Activated T-helper 1 cell treated with anti-CD3 and anti-CD28 coated beads, Interleukin-12 subunit alpha, Interleukin-12 subunit beta, Interleukin-2, Interleukin-4 antibody, amounts not matched to agents 30 ng/mL and 10 ng/mL and 1 ng/mL, durations not matched to agents 14 hours and 24 hours and 36 hours (primary cell): ENCODE measurements around the gene UHMK1. TPM values are rescaled to one million over a fixed set of nuclear protein-coding genes. Genes with fewer than 3 reads are reported as not detected.
A peak's percentile ranks its signal among the peaks of the same experiment; 100 is the strongest.
"Not testable (repeated sequence)": the region's sequence is repeated elsewhere in the genome, so short reads cannot be mapped to it uniquely, and the experiment has no call there.

Source experiments
- DNase-seq: peaks from one replicate; pipeline ENCODE4 v3.0.0; 2021; ENCODE audit warnings: low spot score
- H3K27ac Mint-ChIP-seq: one replicate; pipeline ENCODE4 v1.8.0; 2021; ENCODE audit warnings: mild to moderate bottlenecking, mixed read lengths
- H3K27me3 Mint-ChIP-seq: one replicate; pipeline ENCODE4 v1.8.0; 2022; ENCODE audit warnings: mild to moderate bottlenecking, moderate library complexity, mixed read lengths; ENCODE audit not compliant: insufficient read depth
- H3K36me3 Mint-ChIP-seq: one replicate; pipeline ENCODE4 v1.8.0; 2021; ENCODE audit warnings: low read depth, mixed read lengths
- H3K4me1 Mint-ChIP-seq: one replicate; pipeline ENCODE4 v1.8.0; 2021; ENCODE audit warnings: low read depth, mixed read lengths
- H3K4me3 Mint-ChIP-seq: one replicate; pipeline ENCODE4 v1.8.0; 2021; ENCODE audit warnings: mild to moderate bottlenecking, moderate library complexity, mixed read lengths
- H3K9me3 Mint-ChIP-seq: one replicate; pipeline ENCODE4 v1.8.0; 2021; ENCODE audit warnings: mixed read lengths
- intact Hi-C: fragments of 100-400 bp; cut with micrococcal nuclease; formaldehyde crosslinking; loops from one replicate; pipeline ENCODE4 v1.15.1; 2024
- total RNA-seq: library from RNA; stranded (reverse); gene quantifications from 2 replicates; pipeline ENCODE4 v1.2.3, GENCODE V29; 2022

The UHMK1 gene
- total RNA-seq, 1 donor from 2014 or later = 59.6 TPM

DNA sequence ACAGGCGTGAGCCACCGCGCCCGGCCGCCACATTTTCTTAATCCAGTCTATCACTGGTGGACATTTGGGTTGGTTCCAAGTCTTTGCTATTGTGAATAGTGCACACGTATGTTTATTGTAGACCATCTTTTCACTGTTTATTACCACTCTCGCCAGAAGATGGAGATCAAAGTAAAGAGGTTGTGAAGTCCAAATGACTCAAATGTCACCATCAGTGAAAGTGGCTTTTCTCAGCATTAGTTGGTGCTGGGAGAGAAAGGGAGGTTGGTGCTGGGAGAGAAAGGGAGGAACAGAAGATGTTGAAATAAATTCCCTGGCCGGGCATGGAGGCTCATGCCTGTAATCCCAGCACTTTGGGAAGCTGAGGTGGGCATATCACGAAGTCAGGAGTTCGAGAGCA is 10.4 kb upstream of the UHMK1 start:
- Mint-ChIP-seq H3K27ac (no peak overlapping the region), H3K4me3 (no peak overlapping the region), H3K36me3 (no peaks in the 10 kb centered on the region), H3K27me3 (peaks cover 12% of the 10 kb centered on the region), H3K9me3 (no peaks in the 10 kb centered on the region), H3K4me1 (no peaks in the 10 kb centered on the region)
- intact Hi-C loops = no loop called here
- no peak for DNase-seq

DNA sequence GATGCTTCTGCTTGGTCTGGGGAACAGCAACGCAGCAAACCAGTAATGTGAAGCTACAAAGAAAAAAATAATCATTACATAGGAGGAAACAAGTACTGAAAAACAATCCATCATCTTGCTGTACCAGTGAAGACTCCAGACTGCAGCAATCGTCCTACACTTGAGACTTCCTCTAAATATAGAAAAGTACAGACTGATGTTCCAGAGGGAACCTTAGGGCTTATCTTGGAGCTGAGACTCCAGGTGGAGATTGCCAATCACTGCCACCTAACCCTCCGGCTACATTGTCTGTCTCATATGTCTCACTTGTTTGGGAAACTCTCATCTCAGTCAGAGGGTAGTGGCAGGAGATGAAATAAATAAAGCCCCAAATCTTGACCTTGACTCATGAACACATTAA is 9.4 kb upstream of the UHMK1 start:
- intact Hi-C loops = no loop called here
- Mint-ChIP-seq H3K27ac (no peak overlapping the region), H3K36me3 (no peaks in the 10 kb centered on the region), H3K9me3 (no peaks in the 10 kb centered on the region), H3K4me1 (no peaks in the 10 kb centered on the region), H3K27me3 (peaks cover 12% of the 10 kb centered on the region), H3K4me3 (no peak overlapping the region)
- no peak for DNase-seq

DNA sequence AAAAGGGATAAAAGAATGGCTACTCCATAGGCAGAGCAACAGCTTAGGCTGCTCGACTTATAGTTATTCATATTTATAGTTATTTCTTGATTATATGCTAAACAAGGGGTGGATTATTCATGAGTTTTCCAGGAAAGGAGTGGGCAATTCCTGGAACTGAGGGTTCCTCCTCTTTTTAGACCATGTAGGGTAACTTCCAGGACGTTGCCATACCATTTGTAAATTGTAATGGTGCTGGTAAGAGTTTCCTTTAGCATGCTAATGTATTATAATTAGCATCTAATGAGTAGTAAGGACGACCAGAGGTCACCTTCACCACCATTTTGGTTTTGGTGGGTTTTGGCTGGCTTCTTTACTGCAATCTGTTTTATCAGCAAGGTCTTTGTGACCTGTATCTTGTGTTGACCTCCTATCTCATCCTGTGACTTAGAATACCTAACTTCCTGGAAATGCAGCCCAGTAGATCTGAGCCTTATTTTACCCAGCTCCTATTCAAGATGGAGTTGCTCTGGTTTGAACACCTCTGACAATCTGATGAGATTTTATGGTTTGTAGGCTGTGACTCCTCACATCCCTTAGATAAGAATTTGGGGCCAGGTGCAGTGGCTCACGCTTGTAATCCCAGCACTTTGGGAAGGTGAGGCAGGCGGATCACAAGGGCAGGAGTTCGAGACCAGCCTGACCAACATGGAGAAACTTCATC is 1.9 kb upstream of the UHMK1 start:
- H3K9me3 Mint-ChIP-seq, DNase-seq, H3K27me3 Mint-ChIP-seq, H3K4me3 Mint-ChIP-seq: not testable (repeated sequence)
- peak overlapping the region; percentile 44 for H3K27ac Mint-ChIP-seq
- peaks cover 29% of the 10 kb centered on the region for H3K4me1 Mint-ChIP-seq
- intact Hi-C loops = loop anchor here (2.0 to 5.0 kb wide), 2 partner anchors 297 to 825 kb away; partner anchors contain the start of genes HSD17B7 and NUF2
- H3K36me3 Mint-ChIP-seq = peaks cover 13% of the 10 kb centered on the region

DNA sequence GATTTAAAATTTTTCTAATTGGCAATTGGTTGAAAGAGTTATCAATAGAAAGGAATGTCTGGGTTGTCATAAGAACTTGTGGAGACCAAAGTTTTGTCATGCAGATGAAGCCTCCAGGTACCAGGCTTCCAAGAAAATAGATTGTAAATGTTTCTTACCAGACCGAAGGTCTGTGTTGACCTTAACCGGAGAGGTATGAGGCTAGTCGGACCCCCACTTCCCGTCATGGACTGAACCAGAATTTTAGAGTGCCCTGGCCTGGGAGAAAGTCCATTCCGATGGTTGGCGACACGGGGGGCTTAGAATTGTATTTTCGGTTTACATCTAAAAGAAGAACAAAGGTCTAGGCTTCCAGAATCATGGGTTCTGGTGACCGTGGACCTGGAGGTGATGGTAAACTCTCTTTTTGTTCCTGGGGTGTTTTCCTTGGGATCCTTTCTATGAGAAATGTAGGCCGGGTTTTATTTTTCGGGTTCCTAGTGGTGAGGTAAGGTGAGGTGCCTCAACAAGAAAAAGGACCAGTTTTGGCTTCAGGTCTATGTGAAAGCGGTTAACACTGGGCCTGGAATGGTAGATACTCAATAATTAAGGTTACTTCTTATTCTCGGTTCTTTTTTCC is 405 bp upstream of the UHMK1 start:
- Mint-ChIP-seq H3K4me1 (peaks cover 33% of the 10 kb centered on the region), H3K9me3 (peaks cover 3% of the 10 kb centered on the region), H3K4me3 (peak overlapping the region; percentile 99), H3K27me3 (no peaks in the 10 kb centered on the region), H3K27ac (peak overlapping the region; percentile 86), H3K36me3 (peaks cover 16% of the 10 kb centered on the region)
- DNase-seq = no peak
- intact Hi-C loops = loop anchor here (1.0 to 5.0 kb wide), 4 partner anchors 64 to 824 kb away; partner anchors contain the start of genes HSD17B7, NOS1AP, NUF2 and UAP1

DNA sequence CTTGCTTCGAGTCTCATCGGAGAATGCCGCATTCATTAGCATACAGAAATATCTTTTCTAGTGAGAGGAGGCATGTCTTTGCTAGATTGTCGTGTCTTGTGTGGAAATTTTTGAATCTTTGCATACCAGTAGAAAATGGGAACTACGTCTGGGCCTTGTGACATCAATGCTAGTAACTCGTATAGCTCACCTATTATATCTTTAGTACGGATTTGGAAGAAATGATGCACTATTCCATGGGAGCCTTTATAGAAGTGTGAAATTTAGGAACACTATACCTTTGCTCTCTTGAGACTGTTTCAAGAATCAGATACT is 835 bp downstream of the UHMK1 start:
- Mint-ChIP-seq H3K4me1 (peaks cover 38% of the 10 kb centered on the region), H3K27me3 (no peaks in the 10 kb centered on the region)

DNA sequence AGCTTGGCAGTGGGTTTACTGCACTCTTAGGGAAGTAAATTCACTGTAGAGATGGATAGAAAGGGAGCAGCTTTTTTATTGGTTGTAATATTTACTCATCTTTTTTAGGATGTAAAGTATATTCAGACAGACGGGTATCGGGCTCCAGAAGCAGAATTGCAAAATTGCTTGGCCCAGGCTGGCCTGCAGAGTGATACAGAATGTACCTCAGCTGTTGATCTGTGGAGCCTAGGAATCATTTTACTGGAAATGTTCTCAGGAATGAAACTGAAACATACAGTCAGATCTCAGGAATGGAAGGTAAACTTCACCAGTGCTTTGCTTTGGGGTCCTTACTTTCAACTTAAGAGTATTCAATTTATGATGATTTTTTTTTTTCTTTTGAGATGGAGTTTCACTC is 3.2 kb downstream of the UHMK1 start:
- Mint-ChIP-seq H3K27ac (no peak overlapping the region), H3K36me3 (peaks cover 28% of the 10 kb centered on the region), H3K4me1 (peaks cover 38% of the 10 kb centered on the region), H3K9me3 (peaks cover 3% of the 10 kb centered on the region), H3K4me3 (no peak overlapping the region), H3K27me3 (no peaks in the 10 kb centered on the region)
- intact Hi-C loops = no loop called here
- DNase-seq = no peak

More for the DNA sequence above, 835 bp downstream of the UHMK1 start:
- Mint-ChIP-seq H3K4me3 (peak overlapping the region; percentile 99), H3K27ac (peak overlapping the region; percentile 93), H3K9me3 (peaks cover 3% of the 10 kb centered on the region), H3K36me3 (peaks cover 23% of the 10 kb centered on the region)
- intact Hi-C loops = loop anchor here (1.0 to 5.0 kb wide), 2 partner anchors 294 to 442 kb away; partner anchors contain the start of gene HSD17B7
- DNase-seq = no peak

DNA sequence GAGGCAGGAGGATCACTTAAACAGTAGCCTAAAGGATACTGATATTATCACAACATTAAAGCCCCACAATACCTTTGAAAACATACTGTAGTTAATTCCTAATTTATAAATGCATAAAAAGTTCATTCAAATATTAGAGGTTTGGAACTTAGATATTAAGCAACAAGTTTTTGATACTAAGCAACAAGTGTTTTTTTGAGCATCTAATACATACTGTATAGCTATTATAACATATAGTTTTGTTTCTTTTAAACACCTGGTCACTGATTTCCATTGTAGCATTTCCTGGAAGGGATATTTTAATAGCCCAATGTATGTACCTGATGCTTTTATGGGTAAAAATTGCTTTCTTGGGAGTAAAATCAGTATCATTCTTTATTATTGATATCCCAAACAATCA is 4.5 kb downstream of the UHMK1 start:
- Mint-ChIP-seq H3K27ac (no peak overlapping the region), H3K4me3 (no peak overlapping the region), H3K9me3 (no peaks in the 10 kb centered on the region), H3K4me1 (peaks cover 34% of the 10 kb centered on the region), H3K27me3 (no peaks in the 10 kb centered on the region), H3K36me3 (peaks cover 39% of the 10 kb centered on the region)
- intact Hi-C loops = no loop called here
- no peak for DNase-seq

DNA sequence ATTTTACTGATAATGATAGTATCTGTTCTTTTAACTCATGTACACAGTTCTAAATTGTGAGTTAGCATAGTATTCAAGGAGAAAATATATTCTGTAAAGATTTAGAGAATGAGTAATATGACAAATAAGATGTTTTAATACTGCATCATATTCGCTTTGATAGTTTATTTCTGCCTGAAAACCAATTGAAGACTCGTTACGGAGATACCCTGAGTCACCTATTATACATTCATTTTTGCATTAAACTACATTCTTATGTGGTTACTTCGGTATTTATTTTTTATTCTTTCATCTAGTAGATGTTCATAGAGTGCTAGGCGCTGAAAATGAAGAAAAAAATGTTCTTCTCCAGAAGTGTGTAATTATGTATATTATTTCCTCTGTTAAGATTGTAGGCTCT is 5.3 kb downstream of the UHMK1 start:
- DNase-seq = no peak
- Mint-ChIP-seq H3K36me3 (peaks cover 39% of the 10 kb centered on the region), H3K27me3 (no peaks in the 10 kb centered on the region), H3K4me1 (peaks cover 29% of the 10 kb centered on the region), H3K4me3 (no peak overlapping the region), H3K9me3 (no peaks in the 10 kb centered on the region), H3K27ac (no peak overlapping the region)
- intact Hi-C loops = no loop called here

DNA sequence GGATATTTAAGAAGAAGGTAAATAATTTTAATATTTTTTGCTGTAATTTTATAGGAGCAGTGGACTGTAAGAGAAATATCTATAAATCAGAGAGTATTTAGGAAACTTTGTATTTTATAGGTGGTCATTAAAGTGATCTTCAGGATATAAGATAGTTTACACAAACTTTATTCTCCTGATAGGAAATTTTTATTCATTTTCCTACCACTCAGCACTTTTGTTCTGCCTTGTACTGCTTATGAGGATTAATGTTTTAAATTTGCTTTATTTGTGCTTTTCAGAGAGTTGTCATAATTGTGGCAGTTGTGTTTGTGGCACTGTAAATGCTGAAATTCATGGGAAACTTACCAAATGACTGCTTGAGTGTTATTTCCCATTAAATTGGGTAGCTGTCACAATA is 29.7 kb downstream of the UHMK1 start:
- H3K36me3 Mint-ChIP-seq = peaks cover 35% of the 10 kb centered on the region
- no peaks in the 10 kb centered on the region for H3K9me3 Mint-ChIP-seq
- DNase-seq = no peak
- H3K4me3 Mint-ChIP-seq = no peak overlapping the region
- no peaks in the 10 kb centered on the region for H3K27me3 Mint-ChIP-seq
- no peaks in the 10 kb centered on the region for H3K4me1 Mint-ChIP-seq
- intact Hi-C loops = no loop called here
- H3K27ac Mint-ChIP-seq = no peak overlapping the region

DNA sequence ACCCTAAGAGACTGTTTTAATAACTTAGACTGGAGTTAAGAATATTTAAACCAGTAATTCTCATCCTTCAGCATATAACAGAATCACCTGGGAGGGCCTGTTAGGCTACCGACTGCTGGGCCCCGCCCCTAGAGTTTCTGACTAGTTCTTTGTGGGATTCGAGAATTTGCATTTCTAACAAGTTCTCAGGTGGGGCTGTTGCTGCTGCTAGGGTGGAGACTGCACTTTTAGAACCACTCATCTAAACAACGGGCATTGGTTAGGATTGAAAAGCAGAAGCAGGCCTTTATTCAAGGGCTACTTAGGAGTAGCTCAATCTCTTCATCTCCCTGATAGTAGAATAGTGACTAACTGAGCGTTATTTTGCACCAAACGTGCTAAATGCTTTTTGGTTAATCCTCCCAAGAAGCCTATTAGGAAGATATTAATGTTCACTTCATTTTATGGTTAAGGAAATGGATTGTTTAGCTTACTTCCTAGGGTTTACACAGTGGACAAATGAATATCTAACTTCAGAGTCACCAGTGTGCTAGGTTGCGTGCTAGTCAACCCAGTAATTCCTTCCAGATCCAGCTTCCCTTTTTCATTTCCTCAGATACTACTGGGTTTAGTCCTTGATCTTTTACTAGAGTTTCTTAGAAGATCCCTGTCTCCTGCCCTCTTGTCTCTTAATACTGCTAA is 32.8 kb downstream of the UHMK1 start:
- no peaks in the 10 kb centered on the region for H3K9me3 Mint-ChIP-seq
- H3K27ac Mint-ChIP-seq = no peak overlapping the region
- no peaks in the 10 kb centered on the region for H3K4me1 Mint-ChIP-seq
- no peak overlapping the region for H3K4me3 Mint-ChIP-seq
- intact Hi-C loops = no loop called here
- no peak for DNase-seq
- H3K27me3 Mint-ChIP-seq = no peaks in the 10 kb centered on the region
- H3K36me3 Mint-ChIP-seq = peaks cover 22% of the 10 kb centered on the region

DNA sequence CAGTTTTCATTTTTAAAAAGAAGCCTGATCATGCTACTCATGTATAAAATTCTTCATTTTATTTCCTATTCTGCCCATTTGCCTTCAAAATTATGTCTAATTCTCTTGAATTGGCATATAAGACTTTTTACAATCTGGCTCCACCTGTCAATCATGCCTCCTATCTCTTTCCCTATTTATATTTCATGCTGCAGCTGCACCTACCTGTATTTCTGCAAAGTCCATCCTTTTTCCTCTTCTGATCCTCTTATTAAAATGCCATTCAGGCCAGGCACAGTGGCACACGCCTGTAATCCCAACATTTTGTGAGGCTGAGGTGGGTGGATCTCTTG is 33.3 kb downstream of the UHMK1 start:
- H3K4me1 Mint-ChIP-seq = no peaks in the 10 kb centered on the region
- intact Hi-C loops = no loop called here
- no peaks in the 10 kb centered on the region for H3K9me3 Mint-ChIP-seq
- H3K27me3 Mint-ChIP-seq = no peaks in the 10 kb centered on the region
- H3K27ac Mint-ChIP-seq = no peak overlapping the region
- H3K4me3 Mint-ChIP-seq = no peak overlapping the region
- no peak for DNase-seq
- peaks cover 21% of the 10 kb centered on the region for H3K36me3 Mint-ChIP-seq

DNA sequence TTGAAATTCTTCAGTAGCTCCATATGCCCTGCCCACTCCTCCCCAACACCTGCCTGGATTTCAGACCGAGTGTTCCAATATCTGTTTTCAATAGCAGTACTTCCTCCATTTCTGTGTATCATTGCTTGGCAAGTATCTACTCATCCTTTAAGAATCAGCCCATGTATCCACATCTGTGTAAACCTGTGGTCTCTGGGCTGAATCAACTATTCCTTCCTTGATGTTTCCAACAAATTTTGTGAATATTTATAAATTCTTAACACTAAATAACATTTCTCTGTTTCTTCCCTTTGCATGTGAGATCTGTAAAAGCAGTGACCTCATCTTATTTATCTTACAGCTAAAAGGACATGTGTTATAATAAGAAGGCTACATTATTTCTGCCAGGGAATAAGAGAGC is 37.9 kb downstream of the UHMK1 start:
- H3K27ac Mint-ChIP-seq = no peak overlapping the region
- intact Hi-C loops = no loop called here
- peaks cover 6% of the 10 kb centered on the region for H3K4me1 Mint-ChIP-seq
- no peak for DNase-seq
- H3K27me3 Mint-ChIP-seq = no peaks in the 10 kb centered on the region
- H3K9me3 Mint-ChIP-seq = no peaks in the 10 kb centered on the region
- H3K4me3 Mint-ChIP-seq = no peak overlapping the region
- H3K36me3 Mint-ChIP-seq = peaks cover 9% of the 10 kb centered on the region

DNA sequence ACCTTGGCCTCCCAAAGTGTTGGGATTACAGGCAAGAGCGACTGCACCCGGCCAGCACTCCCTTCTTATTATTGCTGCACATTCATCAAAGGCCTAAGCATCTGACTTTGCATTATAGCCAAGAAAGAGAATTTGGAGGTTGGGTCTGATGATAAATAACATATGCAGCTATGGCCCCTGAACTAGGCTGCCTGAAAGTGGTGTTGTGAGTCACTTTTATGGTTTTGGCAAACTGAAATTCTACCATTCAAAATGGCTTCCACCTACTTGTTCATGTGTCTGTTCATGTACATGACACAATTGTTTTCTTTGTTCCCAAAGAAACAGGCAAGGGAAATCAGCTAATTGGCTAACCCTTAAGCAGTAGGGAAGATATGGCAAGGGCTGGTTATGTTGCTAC is 38.9 kb downstream of the UHMK1 start:
- Mint-ChIP-seq H3K27me3 (no peaks in the 10 kb centered on the region), H3K4me1 (peaks cover 6% of the 10 kb centered on the region), H3K27ac (no peak overlapping the region), H3K36me3 (peaks cover 3% of the 10 kb centered on the region), H3K4me3 (no peak overlapping the region), H3K9me3 (no peaks in the 10 kb centered on the region)
- no peak for DNase-seq
- intact Hi-C loops = no loop called here
